Choroid plexus epithelial cell (primary cell): Measurements from ENCODE around the gene VAV1.
A peak's percentile ranks its signal among the peaks of the same experiment; 100 is the strongest.

Experiments
- DNase-seq: peaks from one replicate; pipeline ENCODE4 v3.0.0-alpha.2; 2010; ENCODE audit warnings: low read depth
- H3K4me3 ChIP-seq: 2 replicates; pipeline ENCODE4 v1.5.1; 2011; ENCODE audit warnings: low read depth, mild to moderate bottlenecking, control low read depth, low read length, moderate library complexity
- CTCF ChIP-seq: conservative IDR thresholded peaks from 2 replicates; pipeline ENCODE4 v1.5.1; 2011; ENCODE audit warnings: low read depth, mild to moderate bottlenecking, control low read depth, inconsistent platforms, low read length, moderate library complexity

VAV1 gene

GRCh38 chr19:6728346-6728745, 44.2 kb upstream of the VAV1 start:
- no peak for TF ChIP-seq CTCF
- no peak for DNase-seq
- no peak overlapping the region for H3K4me3 ChIP-seq

GRCh38 chr19:6729573-6730152, 42.8 kb upstream of the VAV1 start:
- DNase-seq: no peak
- no peak overlapping the region for H3K4me3 ChIP-seq
- no peak for TF ChIP-seq CTCF

GRCh38 chr19:6730153-6730804, 42.2 kb upstream of the VAV1 start:
- peak; percentile 48 for DNase-seq
- no peak for TF ChIP-seq CTCF
- peak overlapping the region; percentile 24 for H3K4me3 ChIP-seq

GRCh38 chr19:6730941-6731670, 41.4 kb upstream of the VAV1 start:
- no peak for DNase-seq
- H3K4me3 ChIP-seq: no peak overlapping the region
- TF ChIP-seq CTCF: no peak

- no peak for TF ChIP-seq CTCF
- no peak overlapping the region for H3K4me3 ChIP-seq
- no peak for DNase-seq
These were observed 40.7 kb upstream of the VAV1 start for GRCh38 chr19:6731822-6732221.

- no peak for TF ChIP-seq CTCF
- H3K4me3 ChIP-seq: no peak overlapping the region
- no peak for DNase-seq
These were observed 39.6 kb upstream of the VAV1 start for GRCh38 chr19:6732803-6733337.
